Adipocyte (in vitro differentiated cells): ENCODE data around the gene RBP7.

Source experiments
- DNase-seq: peaks from one replicate; pipeline ENCODE4 v3.0.0-alpha.2; 2015; ENCODE audit warnings: low read depth
- H3K27me3 ChIP-seq: replicated peaks from 2 replicates; pipeline ENCODE4 v1.7.0; 2013; ENCODE audit warnings: mild to moderate bottlenecking, low read length, moderate library complexity; ENCODE audit not compliant: control insufficient read depth, insufficient read depth
- H3K36me3 ChIP-seq: 2 replicates; pipeline ENCODE4 v1.7.0; 2013; ENCODE audit warnings: low read length, mild to moderate bottlenecking, moderate library complexity; ENCODE audit not compliant: control insufficient read depth, insufficient read depth, severe bottlenecking
- H3K4me1 ChIP-seq: 2 replicates; pipeline ENCODE4 v1.7.0; 2013; ENCODE audit warnings: mild to moderate bottlenecking, low read length, moderate library complexity; ENCODE audit not compliant: control insufficient read depth, insufficient read depth
- H3K4me3 ChIP-seq: 2 replicates; pipeline ENCODE4 v1.7.0; 2013; ENCODE audit warnings: mild to moderate bottlenecking, low read length, moderate library complexity
- H3K9ac ChIP-seq: 2 replicates; pipeline ENCODE4 v1.7.0; 2013; ENCODE audit warnings: mild to moderate bottlenecking, low read length, moderate library complexity
- H3K9me3 ChIP-seq: 2 replicates; pipeline ENCODE4 v1.7.0; 2013; ENCODE audit warnings: mild to moderate bottlenecking, low read length, moderate library complexity; ENCODE audit not compliant: control insufficient read depth

Gene RBP7

GRCh38 chr1:10032590-10033358 lies 35.7 kb downstream of the RBP7 start, which contains the start of gene UBE4B:
Gene UBE4B, plus strand, starts transcription at chr1:10032958. Its CDS starts 713 bp downstream, at chr1:10033671.
- Histone ChIP-seq H3K4me1 (peaks cover 13% of the 10 kb centered on the region), H3K36me3 (no peaks in the 10 kb centered on the region), H3K4me3 (peak within 1 kb of the TSS; percentile 97), H3K9ac (peak within 1 kb of the TSS; percentile 98), H3K27me3 (no peaks in the 10 kb centered on the region), H3K9me3 (no peaks in the 10 kb centered on the region)
- peak; percentile 99 for DNase-seq

DNA sequence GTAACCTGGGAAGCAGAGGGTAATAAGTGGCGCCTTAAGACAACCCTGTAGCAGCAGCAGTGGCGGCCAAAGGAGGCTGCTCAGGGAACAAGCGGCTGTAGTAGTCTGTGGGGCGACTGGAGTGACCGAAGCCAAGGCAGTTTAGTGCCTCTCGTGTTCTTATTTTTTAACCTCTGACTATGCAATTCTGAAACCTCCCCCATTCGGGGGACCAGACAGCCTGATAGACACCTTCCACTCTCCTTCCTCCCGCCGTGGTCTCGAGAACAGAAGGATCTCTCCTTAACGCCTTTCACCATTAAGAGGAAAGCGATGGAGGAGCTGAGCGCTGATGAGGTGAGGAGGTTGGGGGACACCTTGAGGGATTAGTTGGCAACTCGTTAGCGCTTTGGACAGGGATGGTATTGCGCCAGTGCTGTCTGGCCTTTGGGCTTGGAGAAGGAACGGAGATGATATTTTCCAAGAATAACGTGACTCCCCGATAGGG lies 36.4 kb downstream of the RBP7 start:
- H3K36me3 ChIP-seq = peaks cover 3% of the 10 kb centered on the region
- peak overlapping the region; percentile 98 for H3K9ac ChIP-seq
- H3K4me1 ChIP-seq = peaks cover 13% of the 10 kb centered on the region
- H3K9me3 ChIP-seq = no peaks in the 10 kb centered on the region
- H3K4me3 ChIP-seq = peak overlapping the region; percentile 97
- H3K27me3 ChIP-seq = no peaks in the 10 kb centered on the region
- DNase-seq = peak; percentile 78

- peaks cover 20% of the 10 kb centered on the region for H3K4me1 ChIP-seq
- no peaks in the 10 kb centered on the region for H3K9me3 ChIP-seq
- no peak overlapping the region for H3K4me3 ChIP-seq
- no peak overlapping the region for H3K9ac ChIP-seq
- no peaks in the 10 kb centered on the region for H3K27me3 ChIP-seq
- H3K36me3 ChIP-seq = peaks cover 10% of the 10 kb centered on the region
- DNase-seq = no peak
Measured at GRCh38 chr1:10042746-10043145, 45.7 kb downstream of the RBP7 start.

- Histone ChIP-seq H3K4me3 (peak overlapping the region; percentile 42), H3K27me3 (no peaks in the 10 kb centered on the region), H3K36me3 (peaks cover 3% of the 10 kb centered on the region), H3K9ac (no peak overlapping the region), H3K9me3 (no peaks in the 10 kb centered on the region), H3K4me1 (peaks cover 20% of the 10 kb centered on the region)
- no peak for DNase-seq
Measured at GRCh38 chr1:10045480-10046355, 48.7 kb downstream of the RBP7 start.

- Histone ChIP-seq H3K9me3 (no peaks in the 10 kb centered on the region), H3K9ac (no peak overlapping the region), H3K27me3 (no peaks in the 10 kb centered on the region), H3K4me1 (peaks cover 20% of the 10 kb centered on the region), H3K4me3 (peak overlapping the region; percentile 42), H3K36me3 (peaks cover 3% of the 10 kb centered on the region)
- no peak for DNase-seq
Measured at GRCh38 chr1:10046356-10047085, 49.5 kb downstream of the RBP7 start.

GRCh38 chr1:10048601-10049000 lies 51.6 kb downstream of the RBP7 start:
- Histone ChIP-seq H3K9me3 (no peaks in the 10 kb centered on the region), H3K4me3 (no peak overlapping the region), H3K36me3 (no peaks in the 10 kb centered on the region), H3K27me3 (no peaks in the 10 kb centered on the region), H3K9ac (no peak overlapping the region), H3K4me1 (peaks cover 20% of the 10 kb centered on the region)
- DNase-seq = no peak

- Histone ChIP-seq H3K9ac (no peak overlapping the region), H3K27me3 (no peaks in the 10 kb centered on the region), H3K36me3 (no peaks in the 10 kb centered on the region), H3K4me1 (peaks cover 21% of the 10 kb centered on the region), H3K4me3 (no peak overlapping the region), H3K9me3 (no peaks in the 10 kb centered on the region)
- no peak for DNase-seq
Measured at GRCh38 chr1:10050611-10051010, 53.6 kb downstream of the RBP7 start.

- Histone ChIP-seq H3K4me1 (peaks cover 21% of the 10 kb centered on the region), H3K36me3 (no peaks in the 10 kb centered on the region), H3K9ac (no peak overlapping the region), H3K27me3 (no peaks in the 10 kb centered on the region), H3K4me3 (no peak overlapping the region), H3K9me3 (no peaks in the 10 kb centered on the region)
- DNase-seq = no peak
Measured at GRCh38 chr1:10051656-10052055, 54.6 kb downstream of the RBP7 start.

- H3K36me3 ChIP-seq = no peaks in the 10 kb centered on the region
- no peaks in the 10 kb centered on the region for H3K9me3 ChIP-seq
- no peak overlapping the region for H3K4me3 ChIP-seq
- no peak overlapping the region for H3K9ac ChIP-seq
- H3K27me3 ChIP-seq = no peaks in the 10 kb centered on the region
- DNase-seq = no peak
- peaks cover 22% of the 10 kb centered on the region for H3K4me1 ChIP-seq
Measured at GRCh38 chr1:10052347-10052746, 55.3 kb downstream of the RBP7 start.

DNA sequence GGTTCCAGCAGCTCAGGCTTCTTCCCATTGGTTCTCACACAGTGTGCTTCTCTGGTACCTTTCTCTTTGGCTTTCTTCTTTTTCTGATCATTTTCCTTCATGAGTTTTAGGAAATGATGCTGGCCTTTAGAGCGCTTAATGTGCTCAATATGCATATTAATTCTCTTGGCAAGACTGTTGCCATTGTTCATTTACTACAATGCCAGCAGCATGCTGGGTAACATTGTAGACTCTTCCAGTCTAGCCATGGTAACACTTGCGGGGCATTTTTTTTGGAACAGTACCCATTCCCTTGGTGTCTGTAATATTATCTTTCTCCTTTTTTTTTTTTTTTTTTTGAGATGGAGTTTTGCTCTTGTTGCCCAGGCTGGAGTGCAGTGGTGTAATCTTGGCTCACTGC lies 57.4 kb downstream of the RBP7 start:
- no peak overlapping the region for H3K9ac ChIP-seq
- peaks cover 31% of the 10 kb centered on the region for H3K4me1 ChIP-seq
- H3K36me3 ChIP-seq = no peaks in the 10 kb centered on the region
- no peak for DNase-seq
- no peaks in the 10 kb centered on the region for H3K27me3 ChIP-seq
- no peak overlapping the region for H3K4me3 ChIP-seq
- H3K9me3 ChIP-seq = no peaks in the 10 kb centered on the region

DNA sequence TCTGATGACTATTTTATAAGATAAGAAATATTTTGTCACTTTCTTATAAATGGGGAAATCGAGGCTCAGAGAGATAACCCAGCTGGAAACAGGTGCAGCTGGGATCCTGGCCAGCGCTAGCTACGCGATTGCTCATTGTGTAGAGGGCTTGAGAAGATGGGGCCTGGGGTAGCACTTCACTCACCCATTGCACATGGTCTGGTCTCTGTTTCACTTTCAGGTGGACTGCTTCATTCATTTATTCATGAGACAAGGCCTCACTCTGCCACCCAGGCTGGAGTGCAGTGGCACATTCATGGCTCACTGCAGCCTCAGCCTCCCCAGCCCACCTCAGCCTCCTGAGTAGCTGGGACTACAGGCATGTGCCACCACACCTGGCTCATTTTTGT lies 59.6 kb downstream of the RBP7 start:
- Histone ChIP-seq H3K9me3 (no peaks in the 10 kb centered on the region), H3K27me3 (no peaks in the 10 kb centered on the region), H3K36me3 (no peaks in the 10 kb centered on the region), H3K9ac (no peak overlapping the region), H3K4me3 (peak overlapping the region; percentile 50), H3K4me1 (peaks cover 31% of the 10 kb centered on the region)
- no peak for DNase-seq
